Measurements from ENCODE around the gene ETS2.
"Not testable (repeated sequence)": the region's sequence is repeated elsewhere in the genome, so short reads cannot be mapped to it uniquely, and the experiment has no call there.

Gene ETS2

GRCh38 chr21:38818325-38818723 is 12.6 kb downstream of the ETS2 start:
- no peak for DNase-seq

GRCh38 chr21:38819051-38819718 is 13.5 kb downstream of the ETS2 start:
- DNase-seq: no peak

- DNase-seq: no peak
These were observed 14.0 kb downstream of the ETS2 start for GRCh38 chr21:38819719-38820159.

GRCh38 chr21:38820471-38821239 is 14.9 kb downstream of the ETS2 start:
- no peak for DNase-seq

GRCh38 chr21:38821248-38821647 is 15.5 kb downstream of the ETS2 start:
- DNase-seq: no peak

GRCh38 chr21:38821959-38822682 is 16.4 kb downstream of the ETS2 start:
- no peak for DNase-seq

- no peak for DNase-seq
These were observed 17.1 kb downstream of the ETS2 start for GRCh38 chr21:38822778-38823238.

GRCh38 chr21:38823737-38824123 is 18.0 kb downstream of the ETS2 start:
- DNase-seq: no peak

- no peak for DNase-seq
These were observed 18.5 kb downstream of the ETS2 start for GRCh38 chr21:38824124-38824822.

GRCh38 chr21:38825269-38825668 is 19.5 kb downstream of the ETS2 start:
- no peak for DNase-seq

GRCh38 chr21:38825921-38826320 is 20.2 kb downstream of the ETS2 start:
- DNase-seq: no peak

- not testable (repeated sequence) for DNase-seq
These were observed 22.4 kb downstream of the ETS2 start for GRCh38 chr21:38828111-38828510.

- no peak for DNase-seq
These were observed 25.2 kb downstream of the ETS2 start for GRCh38 chr21:38830671-38831525.

GRCh38 chr21:38831526-38832467 is 26.1 kb downstream of the ETS2 start:
- DNase-seq: peak; percentile 36

- no peak for DNase-seq
These were observed 26.9 kb downstream of the ETS2 start for GRCh38 chr21:38832664-38833063.

GRCh38 chr21:38833117-38833516 is 27.4 kb downstream of the ETS2 start:
- no peak for DNase-seq

- DNase-seq: no peak
These were observed 29.0 kb downstream of the ETS2 start for GRCh38 chr21:38834725-38835124.

- DNase-seq: no peak
These were observed 32.2 kb downstream of the ETS2 start for GRCh38 chr21:38837806-38838461.

GRCh38 chr21:38838598-38839327 is 33.0 kb downstream of the ETS2 start:
- DNase-seq: no peak

All from activated naive CD4-positive, alpha-beta T cell treated with Interleukin-2 at 50 U/mL for 16 hours (primary cell).